DMS79 treated with DMSO at 0.1 percent for 48 hours (cell line): ENCODE results near the gene ZSCAN23.
"Not testable (repeated sequence)": the region's sequence is repeated elsewhere in the genome, so short reads cannot be mapped to it uniquely, and the experiment has no call there.

Experiments
- DNase-seq: peaks from one replicate; lab custom pipeline; 2025; lab: John Stamatoyannopoulos, UW

The ZSCAN23 gene

GRCh38 chr6:28436404-28436803 is 6.9 kb downstream of the ZSCAN23 start:
- no peak for DNase-seq

GRCh38 chr6:28433119-28433518 is 10.2 kb downstream of the ZSCAN23 start:
- no peak for DNase-seq

GRCh38 chr6:28429781-28430180 is 13.5 kb downstream of the ZSCAN23 start:
- no peak for DNase-seq

- DNase-seq: no peak
Measured at GRCh38 chr6:28425944-28426541, 17.2 kb downstream of the ZSCAN23 start.

GRCh38 chr6:28424163-28424562 is 19.1 kb downstream of the ZSCAN23 start:
- DNase-seq: no peak

GRCh38 chr6:28423546-28423945 is 19.7 kb downstream of the ZSCAN23 start:
- DNase-seq: no peak

- DNase-seq: no peak
Measured at GRCh38 chr6:28413681-28414080, 29.6 kb downstream of the ZSCAN23 start.

- DNase-seq: no peak
Measured at GRCh38 chr6:28410767-28411166, 32.5 kb downstream of the ZSCAN23 start.

- no peak for DNase-seq
Measured at GRCh38 chr6:28408076-28408802, 35.1 kb downstream of the ZSCAN23 start.

- DNase-seq: no peak
Measured at GRCh38 chr6:28407401-28407800, 35.9 kb downstream of the ZSCAN23 start.

GRCh38 chr6:28403923-28404322 is 39.4 kb downstream of the ZSCAN23 start:
- DNase-seq: not testable (repeated sequence)

GRCh38 chr6:28402197-28402596 is 41.1 kb downstream of the ZSCAN23 start:
- DNase-seq: peak; percentile 23

GRCh38 chr6:28401172-28401571 is 42.1 kb downstream of the ZSCAN23 start:
- DNase-seq: no peak

- DNase-seq: no peak
Measured at GRCh38 chr6:28400122-28400451, 43.2 kb downstream of the ZSCAN23 start.

GRCh38 chr6:28399350-28400121 is 43.8 kb downstream of the ZSCAN23 start, which contains the start of gene ZSCAN12:
Gene ZSCAN12 (minus strand): TSS chr6:28399747. CDS start chr6:28398405, 1,342 bp downstream.
- DNase-seq: peak; percentile 70

GRCh38 chr6:28395918-28396317 is 47.4 kb downstream of the ZSCAN23 start:
- DNase-seq: no peak

- no peak for DNase-seq
Measured at GRCh38 chr6:28393912-28394662, 49.2 kb downstream of the ZSCAN23 start.

GRCh38 chr6:28390688-28391087 is 52.6 kb downstream of the ZSCAN23 start:
- no peak for DNase-seq

GRCh38 chr6:28384143-28384533 is 59.2 kb downstream of the ZSCAN23 start:
- DNase-seq: no peak

GRCh38 chr6:28383235-28384142 is 59.8 kb downstream of the ZSCAN23 start:
- peak; percentile 83 for DNase-seq
